Adrenal gland (tissue), 12 donors: ENCODE results near the gene NFKB2. TPM values are rescaled to one million over a fixed set of nuclear protein-coding genes. Genes with fewer than 3 reads are reported as not detected.

Source experiments
- DNase-seq, 7 donors: peaks; one replicate each; pipeline ENCODE4 v3.0.0-alpha.2; 2019 to 2020
- H3K27ac ChIP-seq, 5 donors: fragments of 200-600 bp; sonication (generic) in 4 of 5; 1 replicate in 3 of 5; 2 replicates in 2 of 5; pipeline versions ENCODE4 v1.5.1 to v1.8.0; 2016 to 2020; ENCODE audit warnings: mild to moderate bottlenecking in 1 of 5
- H3K27me3 ChIP-seq: fragments of 200-600 bp; 2 replicates; pipeline ENCODE4 v1.8.0; 2021
- H3K36me3 ChIP-seq, 2 donors: fragments of 200-600 bp; replicated peaks in 1 of 2; 1 replicate in 1 of 2; 2 replicates in 1 of 2; pipeline versions ENCODE4 v1.5.1 to v1.8.0; 2018 to 2022
- H3K4me1 ChIP-seq, 2 donors: fragments of 200-600 bp; replicated peaks in 1 of 2; 1 replicate in 1 of 2; 2 replicates in 1 of 2; pipeline versions ENCODE4 v1.5.1 to v1.8.0; 2018 to 2021
- H3K4me3 ChIP-seq, 4 donors: fragments of 200-600 bp; sonication (generic) in 3 of 4; one replicate each; pipeline ENCODE4 v1.5.1; 2016 to 2018
- H3K9me3 ChIP-seq, 3 donors: fragments of 200-600 bp; sonication (generic) in 1 of 3; replicated peaks in 1 of 3; 1 replicate in 2 of 3; 2 replicates in 1 of 3; pipeline versions ENCODE4 v1.5.1 to v1.8.0; 2016 to 2021
- POLR2A ChIP-seq, 2 donors: fragments of 450-650 bp; IDR thresholded peaks; one replicate each; pipeline ENCODE4 v1.6.1; 2017; ENCODE audit warnings: antibody characterized with exemption in 2 of 2, mild to moderate bottlenecking in 2 of 2, moderate library complexity in 1 of 2
- WGBS, 4 donors: extraction: QIAGEN DNeasy Blood & Tissue Kit in 2 of 4; methylation state at CpG; one replicate each; pipeline versions ENCODE4 v1.1.5 to v1.1.7; 2013 to 2017; 5-methylcytosine and 5-hydroxymethylcytosine counted together
- intact Hi-C, 2 donors: fragments of 100-400 bp; cut with DNase I; formaldehyde crosslinking; loops; one replicate each; pipeline versions ENCODE4 v1.14.1 to v1.15.0; 2022 to 2023
- polyA plus RNA-seq, 3 donors: library from polyadenylated mRNA; stranded (reverse); fragments of 200-250 nt in 2 of 3; fragments of 350-450 nt in 1 of 3; fragmentation: Illumina TruSeq in 1 of 3; extraction: RNeasy Lipid Tissue Mini Kit (QIAGEN cat#74804) in 1 of 3; gene quantifications; one replicate each; pipeline ENCODE4 v1.2.3, GENCODE V29; 2013 to 2014
- total RNA-seq, 9 donors: library from RNA; depleted of rRNA in 4 of 9; stranded (reverse); fragments of >200 nt in 4 of 9; fragments of 120-200 nt in 1 of 9; fragmentation: NEBNext Ultra II Directional in 1 of 9; extraction: Animal tissue kit (Norgen Biotek cat#: 25700) in 1 of 9; gene quantifications; one replicate each; pipeline versions ENCODE4 v1.1.0 to v1.2.4, GENCODE V29; 2013 to 2023
- TF ChIP-seq, protein P1 (sequence below), 6 experiments: fragments of 450-650 bp in 4 of 6; fragments of 200-600 bp in 2 of 6; sonication (generic) in 1 of 6; IDR thresholded peaks; 1 replicate in 5 of 6; 2 replicates in 1 of 6; pipeline versions ENCODE4 v1.5.1 to v1.8.0; 2016 to 2021; ENCODE audit warnings: antibody characterized with exemption in 6 of 6, mild to moderate bottlenecking in 2 of 6, moderate library complexity in 1 of 6
- donor health status: healthy with polysubstance abuse.
- donor health status: Bipolar disorder and iron deficiency.
- donor health status: DM: yes; HTN: yes; CAD: no.
- donor health status: DM: no; HTN: no; CAD: no.
- donor health status: DM: no; HTN: no; CAD: no.
- donor health status: DM: yes; HTN: yes; CAD: no.

Gene NFKB2
- total and polyA plus RNA-seq, 12 donors: 14.3 to 92.6 (median 29.6) TPM

DNA sequence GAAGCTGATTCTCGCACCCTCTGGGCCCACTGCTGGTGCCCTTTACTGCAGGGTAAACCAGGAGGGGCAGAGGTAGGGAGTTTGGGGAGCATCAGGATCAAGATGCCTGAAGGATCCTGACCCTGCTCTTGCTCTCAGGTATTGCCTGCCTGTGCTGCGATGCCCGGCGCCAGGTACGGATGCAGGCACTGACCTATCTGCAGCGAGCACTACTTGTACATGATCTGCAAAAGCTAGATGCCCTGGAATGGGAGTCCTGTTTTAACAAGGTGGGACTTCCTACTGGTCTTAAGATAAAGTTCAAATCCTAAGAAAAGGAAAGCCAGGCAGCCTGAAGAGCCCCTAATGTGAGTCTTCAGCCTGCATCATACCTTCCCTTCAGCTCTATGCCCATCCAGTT is 16.1 kb upstream of the NFKB2 start:
- no peak overlapping the region for H3K27ac ChIP-seq
- H3K27me3 ChIP-seq: no peaks in the 10 kb centered on the region
- H3K9me3 ChIP-seq: no peaks in the 10 kb centered on the region
- TF ChIP-seq, protein P1, sequence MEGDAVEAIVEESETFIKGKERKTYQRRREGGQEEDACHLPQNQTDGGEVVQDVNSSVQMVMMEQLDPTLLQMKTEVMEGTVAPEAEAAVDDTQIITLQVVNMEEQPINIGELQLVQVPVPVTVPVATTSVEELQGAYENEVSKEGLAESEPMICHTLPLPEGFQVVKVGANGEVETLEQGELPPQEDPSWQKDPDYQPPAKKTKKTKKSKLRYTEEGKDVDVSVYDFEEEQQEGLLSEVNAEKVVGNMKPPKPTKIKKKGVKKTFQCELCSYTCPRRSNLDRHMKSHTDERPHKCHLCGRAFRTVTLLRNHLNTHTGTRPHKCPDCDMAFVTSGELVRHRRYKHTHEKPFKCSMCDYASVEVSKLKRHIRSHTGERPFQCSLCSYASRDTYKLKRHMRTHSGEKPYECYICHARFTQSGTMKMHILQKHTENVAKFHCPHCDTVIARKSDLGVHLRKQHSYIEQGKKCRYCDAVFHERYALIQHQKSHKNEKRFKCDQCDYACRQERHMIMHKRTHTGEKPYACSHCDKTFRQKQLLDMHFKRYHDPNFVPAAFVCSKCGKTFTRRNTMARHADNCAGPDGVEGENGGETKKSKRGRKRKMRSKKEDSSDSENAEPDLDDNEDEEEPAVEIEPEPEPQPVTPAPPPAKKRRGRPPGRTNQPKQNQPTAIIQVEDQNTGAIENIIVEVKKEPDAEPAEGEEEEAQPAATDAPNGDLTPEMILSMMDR (IDR thresholded peaks at IDR 0.05): no peak
- no peak for TF ChIP-seq POLR2A (IDR thresholded peaks at IDR 0.05)
- H3K36me3 ChIP-seq: peaks cover 0 to 83% of the 10 kb centered on the region in 2 donors
- WGBS, 4 donors: 97 to 100% (median 98%) methylated on average over 1 to 6 of the region's 6 CpGs
- DNase-seq: no peak
- H3K4me3 ChIP-seq: no peak overlapping the region
- intact Hi-C loops: no loop called here
- no peaks in the 10 kb centered on the region for H3K4me1 ChIP-seq

DNA sequence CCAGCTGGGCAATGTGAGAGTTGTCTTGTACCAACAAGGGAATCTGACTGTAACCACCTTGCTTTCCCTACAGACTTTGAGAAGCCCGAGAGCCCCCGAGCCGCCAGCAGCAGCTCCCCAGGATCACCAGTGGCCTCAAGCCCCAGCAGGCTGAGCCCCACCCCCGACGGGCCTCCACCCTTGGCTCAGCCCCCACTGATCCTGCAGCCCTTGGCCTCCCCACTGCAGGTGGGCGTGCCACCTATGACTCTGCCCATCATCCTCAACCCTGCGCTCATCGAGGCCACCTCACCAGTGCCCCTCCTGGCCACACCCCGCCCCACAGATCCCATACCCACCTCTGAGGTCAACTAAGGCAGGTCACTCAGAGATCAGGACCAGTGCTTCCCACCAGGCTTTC is 13.5 kb upstream of the NFKB2 start:
- no peaks in the 10 kb centered on the region for H3K27me3 ChIP-seq
- peaks cover 0 to 8% of the 10 kb centered on the region in 2 donors for H3K4me1 ChIP-seq
- H3K36me3 ChIP-seq: peaks cover 0 to 57% of the 10 kb centered on the region in 2 donors
- intact Hi-C loops: no loop called here
- no peak overlapping the region for H3K4me3 ChIP-seq
- no peak for DNase-seq
- WGBS, 4 donors: 80 to 100% (median 89%) methylated on average over 1 to 9 of the region's 9 CpGs
- no peak overlapping the region for H3K27ac ChIP-seq
- H3K9me3 ChIP-seq: no peaks in the 10 kb centered on the region
- TF ChIP-seq POLR2A (IDR thresholded peaks at IDR 0.05): no peak
- TF ChIP-seq, protein P1 (IDR thresholded peaks at IDR 0.05): no peak

DNA sequence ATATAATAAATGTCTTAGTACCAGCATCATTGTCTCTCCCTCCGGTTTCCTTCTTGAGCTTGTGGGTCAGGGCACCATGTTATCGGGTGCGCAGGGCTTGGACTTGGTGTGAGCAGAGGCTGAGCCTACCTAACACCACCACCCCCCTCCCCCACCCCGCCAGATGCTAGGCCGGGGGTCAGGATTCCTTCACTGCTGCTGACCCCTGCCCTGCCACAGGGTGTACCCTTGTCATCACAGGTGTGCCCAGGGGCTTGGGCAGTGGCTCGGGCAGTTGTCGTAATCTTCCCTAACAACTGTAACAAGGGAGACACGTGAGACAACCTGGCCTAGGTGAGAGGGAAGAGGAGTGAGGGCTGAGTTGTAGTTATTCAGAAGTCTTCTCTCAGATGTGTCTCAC is 12.6 kb upstream of the NFKB2 start:
- Histone ChIP-seq H3K4me1 (peaks cover 0 to 8% of the 10 kb centered on the region in 2 donors), H3K27ac (no peak overlapping the region), H3K9me3 (no peaks in the 10 kb centered on the region), H3K36me3 (peaks cover 0 to 48% of the 10 kb centered on the region in 2 donors), H3K27me3 (no peaks in the 10 kb centered on the region), H3K4me3 (no peak overlapping the region)
- intact Hi-C loops: no loop called here
- 90 to 95% (median 93%) methylated on average over 7 to 8 of the region's 8 CpGs for WGBS, 4 donors
- DNase-seq: no peak
- TF ChIP-seq, protein P1 (IDR thresholded peaks at IDR 0.05): no peak
- no peak for TF ChIP-seq POLR2A (IDR thresholded peaks at IDR 0.05)

DNA sequence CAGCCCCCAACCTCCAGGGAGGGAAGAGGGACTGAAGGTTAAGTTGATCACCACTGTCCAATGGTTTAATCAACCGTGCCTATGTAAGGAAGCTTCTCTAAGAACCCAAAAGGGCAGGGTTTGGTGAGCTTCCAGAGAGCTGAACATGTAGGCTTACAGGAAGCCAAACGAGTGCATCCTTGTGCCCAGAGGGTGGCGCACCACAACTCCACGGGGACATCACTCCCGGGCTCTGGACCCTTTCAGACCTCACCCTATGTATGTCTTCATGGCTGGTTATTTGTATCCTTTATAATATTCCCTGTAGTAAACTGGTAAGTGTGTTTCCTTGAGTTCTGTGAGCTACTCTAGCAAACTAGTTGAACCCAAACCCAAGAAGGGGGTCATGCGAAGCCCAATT is 11.5 kb upstream of the NFKB2 start:
- intact Hi-C loops: no loop called here
- no peak for DNase-seq
- Histone ChIP-seq H3K27ac (no peak overlapping the region), H3K4me3 (no peak overlapping the region), H3K9me3 (no peaks in the 10 kb centered on the region), H3K4me1 (peaks cover 0 to 8% of the 10 kb centered on the region in 2 donors), H3K27me3 (no peaks in the 10 kb centered on the region), H3K36me3 (peaks cover 0 to 36% of the 10 kb centered on the region in 2 donors)
- TF ChIP-seq, protein P1 (IDR thresholded peaks at IDR 0.05): peak in 2 of 6 experiments; percentile 12 to 13
- TF ChIP-seq POLR2A (IDR thresholded peaks at IDR 0.05): no peak
- 45 to 50% (median 49%) methylated on average over 6 of the region's 6 CpGs for WGBS, 4 donors
